Activated CD4-positive, alpha-beta T cell treated with anti-CD3 and anti-CD28 coated beads for 1 hour (primary cell): ENCODE measurements around the gene ITIH5.

ENCODE experiments used
- DNase-seq: peaks from one replicate; pipeline ENCODE4 v3.0.0-alpha.2; 2020

The ITIH5 gene

GRCh38 chr10:7545261-7545660 is 121.5 kb downstream of the ITIH5 start:
- no peak for DNase-seq

- DNase-seq = no peak
Measured at GRCh38 chr10:7544203-7544602, 122.6 kb downstream of the ITIH5 start.

GRCh38 chr10:7542189-7542914 is 124.4 kb downstream of the ITIH5 start:
- DNase-seq = no peak

GRCh38 chr10:7541137-7542087 is 125.4 kb downstream of the ITIH5 start:
- DNase-seq = no peak

- DNase-seq = no peak
Measured at GRCh38 chr10:7538970-7539654, 127.7 kb downstream of the ITIH5 start.

GRCh38 chr10:7537126-7537525 is 129.6 kb downstream of the ITIH5 start:
- DNase-seq = no peak

- DNase-seq = no peak
Measured at GRCh38 chr10:7534480-7534852, 132.3 kb downstream of the ITIH5 start.

GRCh38 chr10:7533657-7534479 is 132.9 kb downstream of the ITIH5 start:
- no peak for DNase-seq

GRCh38 chr10:7532723-7533498 is 133.9 kb downstream of the ITIH5 start:
- no peak for DNase-seq

GRCh38 chr10:7529638-7530037 is 137.1 kb downstream of the ITIH5 start:
- DNase-seq = no peak

GRCh38 chr10:7527468-7527867 is 139.3 kb downstream of the ITIH5 start:
- no peak for DNase-seq

- DNase-seq = no peak
Measured at GRCh38 chr10:7526017-7526400, 140.8 kb downstream of the ITIH5 start.

GRCh38 chr10:7525314-7526016 is 141.3 kb downstream of the ITIH5 start:
- peak; percentile 21 for DNase-seq

- no peak for DNase-seq
Measured at GRCh38 chr10:7523656-7524055, 143.1 kb downstream of the ITIH5 start.

GRCh38 chr10:7520507-7521485 is 146.0 kb downstream of the ITIH5 start:
- no peak for DNase-seq

- no peak for DNase-seq
Measured at GRCh38 chr10:7519351-7519750, 147.4 kb downstream of the ITIH5 start.

GRCh38 chr10:7518693-7519092 is 148.1 kb downstream of the ITIH5 start:
- no peak for DNase-seq

GRCh38 chr10:7515439-7515838 is 151.3 kb downstream of the ITIH5 start:
- no peak for DNase-seq

- DNase-seq = no peak
Measured at GRCh38 chr10:7513936-7514335, 152.8 kb downstream of the ITIH5 start.

GRCh38 chr10:7513455-7513854 is 153.3 kb downstream of the ITIH5 start:
- no peak for DNase-seq
